SU-DHL-6 (cell line): ENCODE measurements around the gene TRAF6.

ENCODE experiments used
- H2AFZ ChIP-seq: fragments of 200-600 bp; sonication (generic); 2 replicates; pipeline ENCODE4 v1.6.1; 2014; ENCODE audit warnings: low read depth, mild to moderate bottlenecking, moderate library complexity, mixed read lengths, antibody characterized with exemption, low read length; ENCODE audit not compliant: severe bottlenecking
- H3F3A ChIP-seq: fragments of 200-600 bp; shearing (Covaris generic); 2 replicates; pipeline ENCODE4 v1.6.0; 2016; ENCODE audit warnings: antibody characterized with exemption, mild to moderate bottlenecking; ENCODE audit not compliant: insufficient read depth
- H3K27ac ChIP-seq: fragments of 200-600 bp; sonication (generic); 2 replicates; pipeline ENCODE4 v1.5.1; 2016; ENCODE audit warnings: low read depth, mild to moderate bottlenecking, low read length, moderate library complexity, mixed read lengths
- H3K27me3 ChIP-seq: fragments of 200-600 bp; sonication (generic), shearing (Covaris generic); 2 replicates; pipeline ENCODE4 v1.6.0; 2014; ENCODE audit warnings: mild to moderate bottlenecking, low read length
- H3K36me3 ChIP-seq: fragments of 200-600 bp; sonication (generic); 2 replicates; pipeline ENCODE4 v1.6.1; 2014; ENCODE audit warnings: mild to moderate bottlenecking, low read length, mixed read lengths
- H3K4me2 ChIP-seq: fragments of 300-600, 200-600 bp; shearing (Covaris generic), sonication (generic); 2 replicates; pipeline ENCODE4 v1.6.0; 2014; ENCODE audit warnings: low read length, low read depth, mild to moderate bottlenecking; ENCODE audit not compliant: poor library complexity, severe bottlenecking
- H3K4me3 ChIP-seq: fragments of 200-600 bp; sonication (generic); 2 replicates; pipeline ENCODE4 v1.5.1; 2014; ENCODE audit warnings: antibody characterized with exemption, low read length, mild to moderate bottlenecking, mixed read lengths; ENCODE audit not compliant: insufficient read depth, poor library complexity, severe bottlenecking
- H3K79me2 ChIP-seq: fragments of 200-600 bp; sonication (generic); 2 replicates; pipeline ENCODE4 v1.6.1; 2014; ENCODE audit warnings: mild to moderate bottlenecking, low read length, moderate library complexity; ENCODE audit not compliant: insufficient read depth
- H3K9ac ChIP-seq: fragments of 200-600 bp; sonication (generic); 2 replicates; pipeline ENCODE4 v1.7.0; 2014; ENCODE audit warnings: mild to moderate bottlenecking, low read length
- H3K9me2 ChIP-seq: fragments of 200-600 bp; sonication (generic); replicated peaks from 2 replicates; pipeline ENCODE4 v1.6.1; 2014; ENCODE audit warnings: low read length; ENCODE audit not compliant: insufficient read depth
- H3K9me3 ChIP-seq: fragments of 200-600 bp; sonication (generic); 2 replicates; pipeline ENCODE4 v1.6.1; 2014; ENCODE audit warnings: low read length, mixed read lengths; ENCODE audit not compliant: insufficient read depth
- H4K20me1 ChIP-seq: fragments of 200-600 bp; sonication (generic); 2 replicates; pipeline ENCODE4 v1.6.1; 2014; ENCODE audit warnings: low read depth, mild to moderate bottlenecking, antibody characterized with exemption, low read length, moderate library complexity, mixed read lengths
- CTCF ChIP-seq: fragments of 200-600 bp; sonication (generic); IDR thresholded peaks from one replicate; pipeline ENCODE4 v1.5.1; 2017; ENCODE audit warnings: antibody characterized with exemption, mild to moderate bottlenecking, low read length, moderate library complexity; ENCODE audit not compliant: insufficient read depth, poor library complexity, severe bottlenecking
- EZH2phosphoT487 ChIP-seq: fragments of 200-600 bp; sonication (generic), shearing (Covaris generic); conservative IDR thresholded peaks from 2 replicates; pipeline ENCODE4 v1.6.1; 2018; ENCODE audit warnings: mild to moderate bottlenecking, antibody characterized with exemption, low read length, moderate library complexity, mixed read lengths

The TRAF6 gene

DNA sequence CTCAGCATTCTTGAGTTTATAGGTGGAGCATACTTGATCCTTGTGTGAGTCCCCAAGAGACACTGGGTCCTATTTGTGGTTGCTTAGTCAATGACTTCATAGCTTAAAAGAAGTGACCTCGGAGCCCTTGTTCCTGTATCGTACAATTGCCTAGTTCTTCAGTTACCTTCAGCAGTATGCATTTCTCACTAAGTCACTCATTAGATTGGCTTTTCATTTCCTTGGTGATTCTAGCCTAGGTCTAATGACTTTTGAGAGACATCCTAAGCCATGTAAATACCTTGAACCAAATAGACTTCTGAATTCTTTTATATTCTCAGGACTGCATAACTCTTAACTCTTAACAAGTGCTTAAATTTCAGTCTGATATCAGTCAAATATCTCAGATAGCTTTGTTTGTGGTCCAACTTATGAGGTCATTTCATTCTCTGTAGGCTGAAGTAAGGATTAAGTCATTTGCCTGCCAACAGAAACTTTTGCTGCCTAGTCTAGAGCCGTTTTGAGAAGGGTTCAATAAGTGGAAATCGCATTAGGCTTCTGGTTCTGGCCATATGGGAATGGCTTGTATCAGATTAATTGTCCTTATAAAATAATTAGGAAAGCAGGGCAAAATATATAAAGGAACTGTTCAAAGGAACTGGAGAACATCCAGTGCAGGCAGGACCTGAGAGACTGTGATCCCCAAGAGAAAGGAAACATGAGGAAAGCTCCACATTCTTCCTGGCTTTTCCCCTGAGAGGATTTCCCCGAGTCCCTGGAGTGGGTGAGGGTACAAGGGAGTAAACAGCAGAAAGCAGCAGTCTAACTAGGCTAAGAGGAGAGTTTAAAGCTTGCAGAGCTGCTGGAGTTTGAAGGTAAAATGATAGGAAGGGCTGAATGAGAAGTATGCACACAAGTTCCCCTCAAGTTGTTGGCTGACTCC is 39.9 kb downstream of the TRAF6 start:
- no peaks in the 10 kb centered on the region for H3K79me2 ChIP-seq
- H4K20me1 ChIP-seq: no peaks in the 10 kb centered on the region
- H3K4me3 ChIP-seq: no peak overlapping the region
- no peaks in the 10 kb centered on the region for H3K9me2 ChIP-seq
- H3K4me2 ChIP-seq: no peak overlapping the region
- H2AFZ ChIP-seq: no peak overlapping the region
- no peaks in the 10 kb centered on the region for H3K27me3 ChIP-seq
- no peaks in the 10 kb centered on the region for H3K36me3 ChIP-seq
- no peaks in the 10 kb centered on the region for H3F3A ChIP-seq
- TF ChIP-seq CTCF (no peak), EZH2phosphoT487 (no peak)
- no peaks in the 10 kb centered on the region for H3K9me3 ChIP-seq
- H3K27ac ChIP-seq: no peak overlapping the region
- H3K9ac ChIP-seq: no peak overlapping the region

- Histone ChIP-seq H2AFZ (no peak overlapping the region), H3K4me2 (no peak overlapping the region), H3K36me3 (no peaks in the 10 kb centered on the region), H3K9me2 (no peaks in the 10 kb centered on the region), H3K79me2 (no peaks in the 10 kb centered on the region), H3K4me3 (no peak overlapping the region), H3K27ac (no peak overlapping the region), H3F3A (no peaks in the 10 kb centered on the region), H3K9ac (no peak overlapping the region), H3K27me3 (no peaks in the 10 kb centered on the region), H3K9me3 (no peaks in the 10 kb centered on the region), H4K20me1 (no peaks in the 10 kb centered on the region)
- TF ChIP-seq EZH2phosphoT487 (no peak), CTCF (no peak)
Measured at GRCh38 chr11:36469063-36469462, 41.0 kb downstream of the TRAF6 start.

GRCh38 chr11:36467916-36468315 is 42.2 kb downstream of the TRAF6 start:
- Histone ChIP-seq H3K27ac (no peak overlapping the region), H3K36me3 (no peaks in the 10 kb centered on the region), H3K9ac (no peak overlapping the region)

More at GRCh38 chr11:36467916-36468315, 42.2 kb downstream of the TRAF6 start:
- H3K4me2 ChIP-seq: no peak overlapping the region
- H3K9me2 ChIP-seq: no peaks in the 10 kb centered on the region
- no peak for TF ChIP-seq EZH2phosphoT487
- no peak for TF ChIP-seq CTCF
- no peaks in the 10 kb centered on the region for H3K27me3 ChIP-seq
- H4K20me1 ChIP-seq: no peaks in the 10 kb centered on the region
- H3K9me3 ChIP-seq: no peaks in the 10 kb centered on the region
- no peaks in the 10 kb centered on the region for H3K79me2 ChIP-seq
- H3F3A ChIP-seq: no peaks in the 10 kb centered on the region
- no peak overlapping the region for H2AFZ ChIP-seq
- no peak overlapping the region for H3K4me3 ChIP-seq
